Kidney tubule cell (primary cell): ENCODE measurements around the gene VGLL3.

Experiments used
- DNase-seq: peaks from one replicate; pipeline ENCODE4 v3.0.0-alpha.2; 2018; ENCODE audit warnings: low spot score

VGLL3 gene

GRCh38 chr3:86949850-86950249 is 41.1 kb downstream of the VGLL3 start:
- no peak for DNase-seq

- no peak for DNase-seq
Observed at GRCh38 chr3:86948822-86949221, 42.1 kb downstream of the VGLL3 start.

- no peak for DNase-seq
Observed at GRCh38 chr3:86942206-86942605, 48.7 kb downstream of the VGLL3 start.

GRCh38 chr3:86938416-86939105 is 52.4 kb downstream of the VGLL3 start:
- DNase-seq = no peak

DNA sequence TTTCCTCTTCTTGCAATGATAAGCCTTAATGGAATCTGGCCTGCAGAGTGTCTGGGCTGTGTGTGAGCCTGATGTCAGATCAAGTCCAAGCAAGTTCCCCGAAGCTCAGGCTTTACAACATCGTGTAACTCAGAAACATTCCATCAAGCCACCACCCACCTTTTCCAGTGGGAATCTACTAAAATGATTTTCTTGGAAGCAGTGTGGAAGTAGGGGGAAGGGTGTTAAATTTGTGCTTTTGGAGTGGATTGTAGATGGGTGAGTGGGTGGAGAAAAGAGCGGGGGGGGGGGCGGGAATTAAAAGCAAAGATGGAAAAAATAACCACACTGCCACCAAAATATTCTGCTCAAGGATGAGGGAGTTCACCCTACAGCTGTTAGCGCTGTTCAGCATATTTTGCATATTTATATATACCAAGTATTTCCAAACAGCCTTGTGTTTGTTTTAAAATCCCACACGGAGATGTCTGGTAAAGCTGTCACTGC is 53.6 kb downstream of the VGLL3 start:
- DNase-seq = no peak

GRCh38 chr3:86934851-86935250 is 56.1 kb downstream of the VGLL3 start:
- no peak for DNase-seq

DNA sequence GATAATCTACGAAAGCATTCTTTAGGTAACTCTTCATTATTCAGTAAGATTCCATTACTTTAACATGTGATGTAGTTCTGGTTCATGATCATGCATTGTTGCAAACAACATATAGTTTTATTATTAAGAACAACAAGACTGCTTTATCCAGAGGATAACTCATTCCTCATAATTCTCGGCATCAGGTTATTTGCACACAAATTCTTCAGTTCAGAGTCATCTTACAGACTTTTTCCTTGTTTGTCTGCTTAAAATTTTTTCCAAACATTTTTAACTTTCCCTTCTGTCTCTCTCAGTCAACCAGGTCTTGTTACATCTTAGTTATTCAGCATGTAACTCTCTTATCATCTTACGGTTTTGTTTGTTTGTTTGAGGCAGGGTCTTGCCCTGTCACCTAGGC is 60.1 kb downstream of the VGLL3 start:
- no peak for DNase-seq

DNA sequence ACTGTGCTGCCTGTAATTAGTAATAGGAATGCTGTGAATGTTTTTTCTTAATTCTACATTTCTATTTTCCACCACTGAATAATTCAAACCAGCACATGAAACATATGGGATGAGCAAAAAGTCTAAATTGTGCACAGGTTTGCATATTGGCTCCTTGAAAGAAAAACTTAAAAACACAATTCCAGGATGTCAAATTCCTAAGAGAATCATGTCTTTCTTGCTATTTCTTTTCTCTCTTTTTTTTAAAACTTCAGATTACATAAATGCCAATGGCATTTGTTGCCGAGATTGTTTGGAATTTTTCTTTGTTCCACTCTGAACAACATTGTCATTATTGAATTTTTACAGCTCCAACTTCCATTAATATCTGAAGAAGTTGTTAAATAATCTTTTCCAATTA is 60.8 kb downstream of the VGLL3 start:
- no peak for DNase-seq

- DNase-seq = peak; percentile 4
Observed at GRCh38 chr3:86929046-86929445, 61.9 kb downstream of the VGLL3 start.

DNA sequence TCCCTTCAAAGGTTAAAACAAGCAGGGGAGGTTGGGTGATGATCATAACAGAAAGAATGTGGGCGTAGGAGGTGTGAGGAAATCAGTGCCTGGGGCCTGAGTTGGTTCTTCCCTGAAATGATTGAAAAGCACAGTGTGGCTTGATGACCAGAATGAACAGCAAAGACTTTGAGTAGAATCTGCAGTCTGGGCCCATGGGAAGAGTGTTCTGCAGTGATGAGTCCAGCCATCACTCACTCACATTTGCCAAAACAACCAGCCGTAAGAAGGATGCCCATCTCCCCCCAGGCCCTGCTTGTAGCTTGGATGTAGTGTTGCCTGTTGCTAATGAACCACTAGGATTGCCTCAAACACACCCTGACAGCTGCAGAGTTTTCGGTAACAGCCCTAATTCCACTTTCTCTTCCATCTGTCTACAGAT is 67.9 kb downstream of the VGLL3 start:
- DNase-seq = peak; percentile 49

- no peak for DNase-seq
Observed at GRCh38 chr3:86921971-86922680, 68.8 kb downstream of the VGLL3 start.

GRCh38 chr3:86914670-86915069 is 76.3 kb downstream of the VGLL3 start:
- no peak for DNase-seq

DNA sequence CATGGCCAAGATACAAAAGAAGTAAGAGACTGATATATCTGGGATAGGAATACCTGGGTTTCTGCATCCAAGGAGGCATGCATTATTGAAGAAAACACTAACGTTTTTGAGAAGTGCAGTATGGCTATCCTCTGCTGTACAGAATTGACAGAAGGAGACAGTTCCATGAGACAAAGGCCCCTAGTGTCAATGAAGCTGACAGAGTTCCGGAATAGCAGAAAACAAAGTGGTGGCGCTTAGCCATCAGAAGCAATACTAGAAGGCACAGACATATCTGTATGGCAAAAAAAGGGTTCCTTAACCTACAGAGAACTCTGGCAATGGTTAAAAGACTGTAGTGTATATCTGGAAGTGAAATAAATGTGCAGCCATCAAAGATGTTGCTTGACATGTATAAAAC is 77.8 kb downstream of the VGLL3 start:
- no peak for DNase-seq

- DNase-seq = no peak
Observed at GRCh38 chr3:86895202-86895601, 95.7 kb downstream of the VGLL3 start.

DNA sequence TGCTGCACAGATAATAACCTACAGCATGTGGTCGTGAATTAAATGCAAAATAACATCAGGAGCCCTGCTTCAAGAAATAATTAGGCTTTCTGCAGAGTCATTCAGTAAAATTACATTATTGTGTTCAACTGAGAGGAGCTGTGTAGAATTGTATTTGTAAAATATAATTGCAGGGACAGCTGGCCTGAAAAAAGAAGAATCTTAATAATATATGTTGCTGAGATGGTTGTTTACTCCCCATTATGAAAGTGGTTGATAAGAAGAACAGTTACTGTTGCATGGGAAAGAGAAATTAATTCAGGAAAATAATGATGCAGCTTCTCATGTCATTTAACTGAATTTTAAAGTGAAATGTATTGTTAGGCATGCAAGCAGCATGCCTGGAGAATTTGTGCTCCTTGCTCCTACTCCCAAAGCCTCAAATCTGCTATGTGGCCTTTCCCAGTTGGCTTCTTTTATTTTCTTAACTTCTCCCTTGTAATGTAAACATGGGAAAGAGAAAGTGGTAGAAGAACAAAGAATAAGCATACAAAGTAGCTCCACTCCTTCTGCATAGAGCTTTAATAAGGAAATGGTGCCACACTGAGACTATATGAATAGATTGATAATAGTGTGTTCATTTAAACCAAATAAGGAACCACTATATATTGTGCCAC is 100.1 kb downstream of the VGLL3 start:
- DNase-seq = no peak
